ENCODE results near the gene PTPRC. TPM values are rescaled to one million over a fixed set of nuclear protein-coding genes. Genes with fewer than 3 reads are reported as not detected.

Gene PTPRC
- total RNA-seq, 1 experiment from 2014 or later, result 0.11 TPM

DNA sequence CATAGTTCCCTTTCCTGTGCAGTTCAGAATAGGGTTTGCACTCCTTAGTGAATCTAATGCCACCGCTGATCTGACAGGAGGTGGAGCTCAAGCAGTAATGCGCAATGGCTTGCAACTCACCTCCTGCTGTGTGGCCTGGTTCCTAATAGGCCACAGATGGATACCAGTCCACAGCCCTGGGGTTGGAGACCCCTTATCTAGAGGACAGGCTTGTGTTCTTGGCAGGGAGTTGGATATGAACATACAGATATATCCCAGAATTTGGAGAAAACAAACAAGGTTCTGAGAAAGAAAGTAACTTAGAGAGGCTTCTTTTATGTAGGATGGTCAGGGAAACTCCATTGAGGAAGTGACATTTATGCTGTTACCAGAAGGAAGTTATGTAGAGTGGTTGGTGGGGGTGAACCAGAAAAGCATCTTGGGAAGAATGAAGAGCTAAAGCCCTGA, 5.1 kb upstream of the PTPRC start:
- Histone ChIP-seq H3K27ac (ENCODE audit: low read length) (no peak overlapping the region), H3K9me2 (replicated peaks; ENCODE audit: low read length) (no peaks in the 10 kb centered on the region), H3K4me2 (ENCODE audit: low read length) (no peak overlapping the region), H3K4me1 (ENCODE audit: insufficient read depth, low read length) (no peaks in the 10 kb centered on the region), H3K79me2 (ENCODE audit: low read length) (no peaks in the 10 kb centered on the region), H3K4me3 (ENCODE audit: low read length) (no peak overlapping the region), H4K20me1 (ENCODE audit: low read length) (no peaks in the 10 kb centered on the region), H3K27me3 (ENCODE audit: low read length) (no peaks in the 10 kb centered on the region), H3K9me3 (ENCODE audit: low read length) (no peaks in the 10 kb centered on the region), H3K9ac (ENCODE audit: low read length) (no peak overlapping the region), H3K36me3 (ENCODE audit: low read depth, low read length) (no peaks in the 10 kb centered on the region), H3F3A (ENCODE audit: low read length, unreplicated experiment) (no peaks in the 10 kb centered on the region), H2AFZ (ENCODE audit: low read length) (no peak overlapping the region)
- POLR2A ChIA-PET (ENCODE audit: unreplicated experiment), result no interaction called here
- TF ChIP-seq EZH2 (IDR thresholded peaks at IDR 0.05; ENCODE audit: low read length, unreplicated experiment) (no peak), EZH2phosphoT487 (IDR thresholded peaks at IDR 0.05; ENCODE audit: borderline replicate concordance, low read length) (no peak)
- TF ChIP-seq, protein P1, sequence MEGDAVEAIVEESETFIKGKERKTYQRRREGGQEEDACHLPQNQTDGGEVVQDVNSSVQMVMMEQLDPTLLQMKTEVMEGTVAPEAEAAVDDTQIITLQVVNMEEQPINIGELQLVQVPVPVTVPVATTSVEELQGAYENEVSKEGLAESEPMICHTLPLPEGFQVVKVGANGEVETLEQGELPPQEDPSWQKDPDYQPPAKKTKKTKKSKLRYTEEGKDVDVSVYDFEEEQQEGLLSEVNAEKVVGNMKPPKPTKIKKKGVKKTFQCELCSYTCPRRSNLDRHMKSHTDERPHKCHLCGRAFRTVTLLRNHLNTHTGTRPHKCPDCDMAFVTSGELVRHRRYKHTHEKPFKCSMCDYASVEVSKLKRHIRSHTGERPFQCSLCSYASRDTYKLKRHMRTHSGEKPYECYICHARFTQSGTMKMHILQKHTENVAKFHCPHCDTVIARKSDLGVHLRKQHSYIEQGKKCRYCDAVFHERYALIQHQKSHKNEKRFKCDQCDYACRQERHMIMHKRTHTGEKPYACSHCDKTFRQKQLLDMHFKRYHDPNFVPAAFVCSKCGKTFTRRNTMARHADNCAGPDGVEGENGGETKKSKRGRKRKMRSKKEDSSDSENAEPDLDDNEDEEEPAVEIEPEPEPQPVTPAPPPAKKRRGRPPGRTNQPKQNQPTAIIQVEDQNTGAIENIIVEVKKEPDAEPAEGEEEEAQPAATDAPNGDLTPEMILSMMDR (conservative IDR thresholded peaks at IDR 0.05; ENCODE audit: low read depth, low read length), result no peak
- CTCF ChIA-PET, result no interaction called here
- no peak for DNase-seq
- intact Hi-C loops (cut with micrococcal nuclease), result no loop called here
- no TSS peak for BruUV-seq (replicated peaks)
- ATAC-seq, result no peak

DNA sequence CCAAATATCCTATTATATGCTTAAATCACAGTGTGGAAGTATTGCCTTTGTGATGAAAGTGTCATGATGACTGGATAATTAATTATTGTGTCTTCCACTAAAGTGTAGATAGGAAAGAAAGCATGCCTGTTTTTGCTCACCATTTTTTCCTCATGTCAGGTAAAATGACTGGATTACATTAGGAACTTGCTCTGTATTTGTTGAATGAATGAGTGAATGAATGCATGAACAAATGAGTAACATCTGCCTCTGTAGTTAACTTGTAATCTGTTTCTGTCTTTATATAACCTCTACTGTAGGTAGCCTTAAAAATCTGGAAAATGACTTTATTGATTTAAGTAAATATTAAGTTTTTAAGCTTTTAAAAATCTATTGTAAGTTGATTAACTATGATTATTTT, 2.9 kb upstream of the PTPRC start:
- Histone ChIP-seq H3K27me3 (ENCODE audit: low read length) (no peaks in the 10 kb centered on the region), H2AFZ (ENCODE audit: low read length) (no peak overlapping the region), H4K20me1 (ENCODE audit: low read length) (no peaks in the 10 kb centered on the region), H3K36me3 (ENCODE audit: low read depth, low read length) (no peaks in the 10 kb centered on the region), H3K4me1 (ENCODE audit: insufficient read depth, low read length) (peaks cover under 1% of the 10 kb centered on the region; the same call in 1 of the 2 replicates), H3K9me2 (replicated peaks; ENCODE audit: low read length) (no peaks in the 10 kb centered on the region), H3K9me3 (ENCODE audit: low read length) (no peaks in the 10 kb centered on the region), H3K79me2 (ENCODE audit: low read length) (no peaks in the 10 kb centered on the region), H3F3A (ENCODE audit: low read length, unreplicated experiment) (no peaks in the 10 kb centered on the region), H3K4me2 (ENCODE audit: low read length) (no peak overlapping the region), H3K4me3 (ENCODE audit: low read length) (no peak overlapping the region), H3K9ac (ENCODE audit: low read length) (no peak overlapping the region), H3K27ac (ENCODE audit: low read length) (no peak overlapping the region)
- no peak for TF ChIP-seq EZH2phosphoT487 (IDR thresholded peaks at IDR 0.05; ENCODE audit: borderline replicate concordance, low read length)
- TF ChIP-seq, protein P1 (conservative IDR thresholded peaks at IDR 0.05; ENCODE audit: low read depth, low read length), result no peak
- no peak for TF ChIP-seq EZH2 (IDR thresholded peaks at IDR 0.05; ENCODE audit: low read length, unreplicated experiment)
- DNase-seq (no peak), ATAC-seq (no peak)
- POLR2A ChIA-PET (ENCODE audit: unreplicated experiment), result no interaction called here
- intact Hi-C loops (cut with micrococcal nuclease), result no loop called here
- no TSS peak for BruUV-seq (replicated peaks)
- CTCF ChIA-PET, result no interaction called here

DNA sequence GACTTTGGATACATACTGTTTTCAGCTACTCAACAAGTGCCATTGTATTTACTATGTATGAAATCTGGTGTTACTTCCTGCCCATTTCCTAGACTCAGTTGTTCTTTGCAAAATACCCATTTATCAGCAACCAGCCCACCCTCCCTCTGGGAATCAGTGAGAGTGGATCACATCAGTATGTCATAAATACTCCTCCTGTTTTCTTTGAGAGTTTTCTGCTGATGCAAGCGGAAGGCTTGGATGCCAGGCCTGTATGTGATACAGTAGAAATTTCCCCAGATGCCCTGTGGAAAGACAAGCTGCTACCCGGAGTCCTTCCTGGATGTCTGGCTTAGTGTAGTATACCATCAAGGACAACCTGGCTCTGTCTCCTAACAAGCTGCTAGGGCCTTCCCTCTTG, 2.4 kb upstream of the PTPRC start:
- H3K4me1 ChIP-seq (ENCODE audit: insufficient read depth, low read length), result peaks cover 4% of the 10 kb centered on the region
- H3K4me2 ChIP-seq (ENCODE audit: low read length), result no peak overlapping the region
- intact Hi-C loops (cut with micrococcal nuclease), result no loop called here
- no peaks in the 10 kb centered on the region for H3K9me2 ChIP-seq (replicated peaks; ENCODE audit: low read length)
- no peaks in the 10 kb centered on the region for H3K27me3 ChIP-seq (ENCODE audit: low read length)
- ChIA-PET POLR2A (ENCODE audit: unreplicated experiment) (no interaction called here), CTCF (no interaction called here)
- no peaks in the 10 kb centered on the region for H4K20me1 ChIP-seq (ENCODE audit: low read length)
- no peak overlapping the region for H2AFZ ChIP-seq (ENCODE audit: low read length)
- ATAC-seq, result no peak
- DNase-seq, result no peak
- no peak overlapping the region for H3K27ac ChIP-seq (ENCODE audit: low read length)
- H3K9ac ChIP-seq (ENCODE audit: low read length), result no peak overlapping the region
- no TSS peak for BruUV-seq (replicated peaks)
- no peaks in the 10 kb centered on the region for H3K9me3 ChIP-seq (ENCODE audit: low read length)
- TF ChIP-seq, protein P1 (conservative IDR thresholded peaks at IDR 0.05; ENCODE audit: low read depth, low read length), result no peak
- no peak for TF ChIP-seq EZH2 (IDR thresholded peaks at IDR 0.05; ENCODE audit: low read length, unreplicated experiment)
- no peak for TF ChIP-seq EZH2phosphoT487 (IDR thresholded peaks at IDR 0.05; ENCODE audit: borderline replicate concordance, low read length)
- H3K79me2 ChIP-seq (ENCODE audit: low read length), result no peaks in the 10 kb centered on the region
- no peak overlapping the region for H3K4me3 ChIP-seq (ENCODE audit: low read length)
- H3K36me3 ChIP-seq (ENCODE audit: low read depth, low read length), result no peaks in the 10 kb centered on the region
- H3F3A ChIP-seq (ENCODE audit: low read length, unreplicated experiment), result no peaks in the 10 kb centered on the region
